ENCODE data around the gene TMEM245. TPM values are rescaled to one million over a fixed set of nuclear protein-coding genes. Genes with fewer than 3 reads are reported as not detected.

TMEM245 gene
- total RNA-seq, 2 experiments from 2014 or later = 30.4 to 32.7 TPM

GRCh38 chr9:109098960-109099308 lies 20.8 kb downstream of the TMEM245 start:
- H3K9me3 Mint-ChIP-seq = peaks cover 11% of the 10 kb centered on the region
- DNase-seq = no peak
- peaks cover 51% of the 10 kb centered on the region for H3K36me3 Mint-ChIP-seq
- peak overlapping the region; percentile 80 for H3K27ac Mint-ChIP-seq
- H3K27me3 Mint-ChIP-seq = no peaks in the 10 kb centered on the region
- peaks cover 81% of the 10 kb centered on the region for H3K4me1 Mint-ChIP-seq
- peak overlapping the region; percentile 19 for H3K4me3 Mint-ChIP-seq

GRCh38 chr9:109098171-109098959 lies 21.4 kb downstream of the TMEM245 start:
- Mint-ChIP-seq H3K4me3 (peak overlapping the region; percentile 19), H3K27ac (peak overlapping the region; percentile 80), H3K9me3 (peaks cover 8% of the 10 kb centered on the region), H3K27me3 (no peaks in the 10 kb centered on the region), H3K36me3 (peaks cover 49% of the 10 kb centered on the region), H3K4me1 (peaks cover 83% of the 10 kb centered on the region)
- no peak for DNase-seq

- H3K4me1 Mint-ChIP-seq = peaks cover 85% of the 10 kb centered on the region
- peaks cover 49% of the 10 kb centered on the region for H3K36me3 Mint-ChIP-seq
- DNase-seq = no peak
- peak overlapping the region; percentile 70 for H3K27ac Mint-ChIP-seq
- no peaks in the 10 kb centered on the region for H3K9me3 Mint-ChIP-seq
- H3K4me3 Mint-ChIP-seq = no peak overlapping the region
- no peaks in the 10 kb centered on the region for H3K27me3 Mint-ChIP-seq
Observed at GRCh38 chr9:109097146-109097545, 22.6 kb downstream of the TMEM245 start.

- H3K27me3 Mint-ChIP-seq = no peaks in the 10 kb centered on the region
- DNase-seq = no peak
- no peaks in the 10 kb centered on the region for H3K9me3 Mint-ChIP-seq
- peak overlapping the region; percentile 26 for H3K27ac Mint-ChIP-seq
- H3K4me3 Mint-ChIP-seq = no peak overlapping the region
- H3K4me1 Mint-ChIP-seq = peaks cover 75% of the 10 kb centered on the region
- peaks cover 57% of the 10 kb centered on the region for H3K36me3 Mint-ChIP-seq
Observed at GRCh38 chr9:109095321-109095720, 24.4 kb downstream of the TMEM245 start.

- H3K4me1 Mint-ChIP-seq = peaks cover 67% of the 10 kb centered on the region
- peaks cover 57% of the 10 kb centered on the region for H3K36me3 Mint-ChIP-seq
- DNase-seq = no peak
- H3K4me3 Mint-ChIP-seq = no peak overlapping the region
- no peak overlapping the region for H3K27ac Mint-ChIP-seq
- H3K9me3 Mint-ChIP-seq = no peaks in the 10 kb centered on the region
- no peaks in the 10 kb centered on the region for H3K27me3 Mint-ChIP-seq
Observed at GRCh38 chr9:109094268-109094667, 25.5 kb downstream of the TMEM245 start.

- H3K27me3 Mint-ChIP-seq = no peaks in the 10 kb centered on the region
- peaks cover 52% of the 10 kb centered on the region for H3K4me1 Mint-ChIP-seq
- no peak for DNase-seq
- H3K4me3 Mint-ChIP-seq = no peak overlapping the region
- H3K27ac Mint-ChIP-seq = peak overlapping the region; percentile 70
- H3K36me3 Mint-ChIP-seq = peaks cover 57% of the 10 kb centered on the region
- H3K9me3 Mint-ChIP-seq = no peaks in the 10 kb centered on the region
Observed at GRCh38 chr9:109092587-109092986, 27.2 kb downstream of the TMEM245 start.

GRCh38 chr9:109092051-109092580 lies 27.6 kb downstream of the TMEM245 start:
- H3K27me3 Mint-ChIP-seq = no peaks in the 10 kb centered on the region
- no peak for DNase-seq
- peak overlapping the region; percentile 70 for H3K27ac Mint-ChIP-seq
- peaks cover 57% of the 10 kb centered on the region for H3K36me3 Mint-ChIP-seq
- H3K4me1 Mint-ChIP-seq = peaks cover 49% of the 10 kb centered on the region
- H3K9me3 Mint-ChIP-seq = no peaks in the 10 kb centered on the region
- no peak overlapping the region for H3K4me3 Mint-ChIP-seq

- no peaks in the 10 kb centered on the region for H3K27me3 Mint-ChIP-seq
- H3K4me3 Mint-ChIP-seq = no peak overlapping the region
- no peaks in the 10 kb centered on the region for H3K9me3 Mint-ChIP-seq
- H3K4me1 Mint-ChIP-seq = peaks cover 25% of the 10 kb centered on the region
- H3K36me3 Mint-ChIP-seq = peaks cover 55% of the 10 kb centered on the region
- no peak overlapping the region for H3K27ac Mint-ChIP-seq
- DNase-seq = no peak
Observed at GRCh38 chr9:109088221-109088620, 31.5 kb downstream of the TMEM245 start.

GRCh38 chr9:109087795-109088194 lies 32.0 kb downstream of the TMEM245 start:
- peaks cover 53% of the 10 kb centered on the region for H3K36me3 Mint-ChIP-seq
- no peaks in the 10 kb centered on the region for H3K27me3 Mint-ChIP-seq
- peaks cover 21% of the 10 kb centered on the region for H3K4me1 Mint-ChIP-seq
- DNase-seq = no peak
- H3K27ac Mint-ChIP-seq = no peak overlapping the region
- no peak overlapping the region for H3K4me3 Mint-ChIP-seq
- no peaks in the 10 kb centered on the region for H3K9me3 Mint-ChIP-seq

GRCh38 chr9:109086221-109086620 lies 33.5 kb downstream of the TMEM245 start:
- no peak for DNase-seq
- Mint-ChIP-seq H3K9me3 (no peaks in the 10 kb centered on the region), H3K4me3 (no peak overlapping the region), H3K36me3 (peaks cover 44% of the 10 kb centered on the region), H3K4me1 (peaks cover 12% of the 10 kb centered on the region), H3K27me3 (no peaks in the 10 kb centered on the region), H3K27ac (no peak overlapping the region)

GRCh38 chr9:109085510-109085909 lies 34.2 kb downstream of the TMEM245 start:
- no peak overlapping the region for H3K27ac Mint-ChIP-seq
- no peak overlapping the region for H3K4me3 Mint-ChIP-seq
- no peak for DNase-seq
- peaks cover 41% of the 10 kb centered on the region for H3K36me3 Mint-ChIP-seq
- H3K9me3 Mint-ChIP-seq = no peaks in the 10 kb centered on the region
- peaks cover 12% of the 10 kb centered on the region for H3K4me1 Mint-ChIP-seq
- H3K27me3 Mint-ChIP-seq = no peaks in the 10 kb centered on the region

GRCh38 chr9:109083813-109084405 lies 35.8 kb downstream of the TMEM245 start:
- Mint-ChIP-seq H3K27ac (no peak overlapping the region), H3K36me3 (peaks cover 40% of the 10 kb centered on the region), H3K4me1 (peaks cover 12% of the 10 kb centered on the region), H3K9me3 (no peaks in the 10 kb centered on the region), H3K4me3 (no peak overlapping the region), H3K27me3 (no peaks in the 10 kb centered on the region)
- no peak for DNase-seq

GRCh38 chr9:109083141-109083540 lies 36.6 kb downstream of the TMEM245 start:
- Mint-ChIP-seq H3K4me3 (no peak overlapping the region), H3K27ac (no peak overlapping the region), H3K9me3 (no peaks in the 10 kb centered on the region), H3K27me3 (no peaks in the 10 kb centered on the region), H3K4me1 (peaks cover 12% of the 10 kb centered on the region), H3K36me3 (peaks cover 44% of the 10 kb centered on the region)
- DNase-seq = no peak

- Mint-ChIP-seq H3K4me3 (no peak overlapping the region), H3K27ac (no peak overlapping the region), H3K9me3 (no peaks in the 10 kb centered on the region), H3K4me1 (peaks cover 12% of the 10 kb centered on the region), H3K27me3 (no peaks in the 10 kb centered on the region), H3K36me3 (peaks cover 42% of the 10 kb centered on the region)
- no peak for DNase-seq
Observed at GRCh38 chr9:109082091-109082620, 37.6 kb downstream of the TMEM245 start.

GRCh38 chr9:109074236-109074889 lies 45.4 kb downstream of the TMEM245 start:
- Mint-ChIP-seq H3K9me3 (no peaks in the 10 kb centered on the region), H3K27ac (peak overlapping the region; percentile 6), H3K36me3 (peaks cover 35% of the 10 kb centered on the region)

More at GRCh38 chr9:109074236-109074889, 45.4 kb downstream of the TMEM245 start:
- H3K27me3 Mint-ChIP-seq = no peaks in the 10 kb centered on the region
- peaks cover 9% of the 10 kb centered on the region for H3K4me1 Mint-ChIP-seq
- H3K4me3 Mint-ChIP-seq = no peak overlapping the region
- DNase-seq = no peak
